Gastroesophageal sphincter (tissue), 4 donors: ENCODE measurements around the gene MEGF8. TPM values are rescaled to one million over a fixed set of nuclear protein-coding genes. Genes with fewer than 3 reads are reported as not detected.

Experiments
- ATAC-seq: fragments of 150-250 bp; one replicate; pipeline ENCODE4 v1.9.1; 2016; ENCODE audit warnings: mild to moderate bottlenecking, moderate library complexity
- H3K27ac ChIP-seq, 4 donors: fragments of 200-600 bp; sonication (generic) in 3 of 4; 1 replicate in 3 of 4; 2 replicates in 1 of 4; pipeline ENCODE4 v1.5.1; 2016 to 2019
- H3K27me3 ChIP-seq: fragments of 200-600 bp; sonication (generic); one replicate; pipeline ENCODE4 v1.5.1; 2019
- H3K36me3 ChIP-seq, 2 donors: fragments of 200-600 bp; sonication (generic); one replicate each; pipeline ENCODE4 v1.5.1; 2019; ENCODE audit warnings: control low read depth in 1 of 2
- H3K4me1 ChIP-seq, 3 donors: fragments of 200-600 bp; sonication (generic); 1 replicate in 2 of 3; 2 replicates in 1 of 3; pipeline ENCODE4 v1.5.1; 2016 to 2019; ENCODE audit warnings: control low read depth in 2 of 3
- H3K4me3 ChIP-seq, 2 donors: fragments of 200-600 bp; sonication (generic); one replicate each; pipeline ENCODE4 v1.5.1; 2019; ENCODE audit warnings: mild to moderate bottlenecking in 1 of 2, moderate library complexity in 1 of 2
- H3K9me3 ChIP-seq, 3 donors: fragments of 200-600 bp; sonication (generic); one replicate each; pipeline ENCODE4 v1.5.1; 2017 to 2019; ENCODE audit warnings: control low read depth in 2 of 3
- EP300 ChIP-seq: sonication (generic); formaldehyde crosslinking; IDR thresholded peaks from one replicate; pipeline ENCODE4 v1.6.1; 2017; ENCODE audit warnings: antibody characterized with exemption, mild to moderate bottlenecking
- POLR2A ChIP-seq, 2 donors: fragments of 450-650 bp; IDR thresholded peaks; one replicate each; pipeline ENCODE4 v1.6.1; 2017; ENCODE audit warnings: antibody characterized with exemption in 2 of 2, mild to moderate bottlenecking in 2 of 2, moderate library complexity in 1 of 2
- POLR2AphosphoS5 ChIP-seq: sonication (generic); formaldehyde crosslinking; IDR thresholded peaks from one replicate; pipeline ENCODE4 v1.6.1; 2017; ENCODE audit warnings: antibody characterized with exemption
- WGBS, 2 donors: methylation state at CpG; one replicate each; pipeline ENCODE4 v1.1.5; 2018; ENCODE audit warnings: low coverage in 1 of 2; 5-methylcytosine and 5-hydroxymethylcytosine counted together
- total RNA-seq, 4 donors: library from RNA; depleted of rRNA; stranded (reverse); fragments of >200 nt; gene quantifications; one replicate each; pipeline ENCODE4 v1.1.0, GENCODE V29; 2016
- TF ChIP-seq, protein P1 (sequence below), 4 experiments: fragments of 200-600 bp in 2 of 4; fragments of 450-650 bp in 2 of 4; sonication (generic) in 1 of 4; IDR thresholded peaks; one replicate each; pipeline ENCODE4 v1.5.1; 2017 to 2019; ENCODE audit warnings: antibody characterized with exemption in 4 of 4, mild to moderate bottlenecking in 2 of 4, moderate library complexity in 2 of 4

Gene MEGF8
- total RNA-seq, 4 donors from 2014 or later: 13.9 to 44.4 (median 18.1) TPM

DNA sequence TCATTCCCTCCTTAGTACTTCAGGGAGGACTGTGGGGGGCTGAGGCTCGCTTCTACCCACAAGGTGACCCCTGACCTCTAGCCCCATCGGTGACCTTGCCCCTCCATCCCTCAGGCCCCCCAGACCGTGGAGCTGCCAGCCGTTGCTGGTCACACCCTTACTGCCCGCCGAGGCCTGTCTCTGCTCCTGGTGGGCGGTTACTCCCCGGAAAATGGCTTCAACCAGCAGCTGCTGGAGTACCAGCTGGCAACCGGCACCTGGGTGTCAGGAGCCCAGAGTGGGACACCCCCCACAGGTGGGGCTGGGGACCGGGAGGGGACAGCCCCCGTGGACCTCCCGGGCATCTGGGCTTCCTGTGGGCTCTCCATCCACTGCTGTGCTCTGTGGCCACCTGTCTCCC is 31.9 kb downstream of the MEGF8 start:
- H3K9me3 ChIP-seq: no peaks in the 10 kb centered on the region
- no peak for ATAC-seq
- H3K27me3 ChIP-seq: no peaks in the 10 kb centered on the region
- no peak overlapping the region for H3K4me3 ChIP-seq
- H3K36me3 ChIP-seq: peaks cover 0 to 99% of the 10 kb centered on the region in 2 donors
- TF ChIP-seq POLR2A (IDR thresholded peaks at IDR 0.05) (no peak), POLR2AphosphoS5 (no peak), EP300 (no peak)
- TF ChIP-seq, protein P1, sequence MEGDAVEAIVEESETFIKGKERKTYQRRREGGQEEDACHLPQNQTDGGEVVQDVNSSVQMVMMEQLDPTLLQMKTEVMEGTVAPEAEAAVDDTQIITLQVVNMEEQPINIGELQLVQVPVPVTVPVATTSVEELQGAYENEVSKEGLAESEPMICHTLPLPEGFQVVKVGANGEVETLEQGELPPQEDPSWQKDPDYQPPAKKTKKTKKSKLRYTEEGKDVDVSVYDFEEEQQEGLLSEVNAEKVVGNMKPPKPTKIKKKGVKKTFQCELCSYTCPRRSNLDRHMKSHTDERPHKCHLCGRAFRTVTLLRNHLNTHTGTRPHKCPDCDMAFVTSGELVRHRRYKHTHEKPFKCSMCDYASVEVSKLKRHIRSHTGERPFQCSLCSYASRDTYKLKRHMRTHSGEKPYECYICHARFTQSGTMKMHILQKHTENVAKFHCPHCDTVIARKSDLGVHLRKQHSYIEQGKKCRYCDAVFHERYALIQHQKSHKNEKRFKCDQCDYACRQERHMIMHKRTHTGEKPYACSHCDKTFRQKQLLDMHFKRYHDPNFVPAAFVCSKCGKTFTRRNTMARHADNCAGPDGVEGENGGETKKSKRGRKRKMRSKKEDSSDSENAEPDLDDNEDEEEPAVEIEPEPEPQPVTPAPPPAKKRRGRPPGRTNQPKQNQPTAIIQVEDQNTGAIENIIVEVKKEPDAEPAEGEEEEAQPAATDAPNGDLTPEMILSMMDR (IDR thresholded peaks at IDR 0.05): no peak
- H3K27ac ChIP-seq: no peak overlapping the region
- WGBS, 2 donors: no CpG with 5 or more reads among the region's 12 CpGs
- no peaks in the 10 kb centered on the region for H3K4me1 ChIP-seq

DNA sequence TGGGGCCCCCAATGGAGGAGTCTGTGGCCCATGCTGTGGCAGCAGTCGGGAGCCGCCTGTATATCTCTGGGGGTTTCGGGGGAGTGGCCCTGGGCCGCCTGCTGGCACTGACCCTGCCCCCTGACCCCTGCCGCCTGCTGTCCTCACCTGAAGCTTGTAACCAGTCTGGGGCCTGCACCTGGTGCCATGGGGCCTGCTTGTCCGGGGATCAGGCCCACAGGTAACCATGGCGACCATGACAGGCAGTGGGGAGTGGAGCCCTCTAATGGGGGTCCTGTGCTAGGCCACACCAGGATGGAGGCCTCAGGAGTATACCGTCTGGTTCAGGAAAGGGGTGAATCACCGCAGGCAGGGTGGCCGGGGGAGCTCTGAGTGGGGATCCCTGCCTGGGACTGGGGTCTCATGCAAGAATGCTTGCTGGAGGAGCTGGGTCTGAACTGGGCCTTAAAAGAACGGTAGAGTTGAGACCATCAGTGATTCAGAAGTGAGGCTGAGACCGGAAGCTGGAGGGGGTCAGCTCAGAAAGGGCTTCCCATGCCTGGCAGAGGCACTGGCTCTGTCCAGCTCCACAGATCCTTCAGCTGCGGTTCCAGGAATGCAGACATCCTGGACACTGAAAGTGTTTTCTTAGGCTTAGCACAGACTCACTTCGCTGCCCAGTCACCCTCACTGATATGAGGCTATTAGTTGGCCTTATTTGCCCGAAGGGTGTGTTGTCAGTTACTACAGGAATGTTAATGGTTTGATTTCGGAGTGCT is 35.5 kb downstream of the MEGF8 start:
- peaks cover 0 to 85% of the 10 kb centered on the region in 2 donors for H3K36me3 ChIP-seq
- H3K4me1 ChIP-seq: peaks cover 0 to 15% (median 0%) of the 10 kb centered on the region in 3 donors
- H3K27me3 ChIP-seq: no peaks in the 10 kb centered on the region
- no peak for TF ChIP-seq POLR2A (IDR thresholded peaks at IDR 0.05)
- TF ChIP-seq EP300: no peak
- no peak for TF ChIP-seq POLR2AphosphoS5
- TF ChIP-seq, protein P1 (IDR thresholded peaks at IDR 0.05): no peak
- no peak overlapping the region for H3K4me3 ChIP-seq
- no peak overlapping the region for H3K27ac ChIP-seq
- 87% methylated on average over 4 of the region's 16 CpGs; no CpG with 5 or more reads in 1 of the 2 donors for WGBS, 2 donors
- no peaks in the 10 kb centered on the region for H3K9me3 ChIP-seq
- no peak for ATAC-seq

DNA sequence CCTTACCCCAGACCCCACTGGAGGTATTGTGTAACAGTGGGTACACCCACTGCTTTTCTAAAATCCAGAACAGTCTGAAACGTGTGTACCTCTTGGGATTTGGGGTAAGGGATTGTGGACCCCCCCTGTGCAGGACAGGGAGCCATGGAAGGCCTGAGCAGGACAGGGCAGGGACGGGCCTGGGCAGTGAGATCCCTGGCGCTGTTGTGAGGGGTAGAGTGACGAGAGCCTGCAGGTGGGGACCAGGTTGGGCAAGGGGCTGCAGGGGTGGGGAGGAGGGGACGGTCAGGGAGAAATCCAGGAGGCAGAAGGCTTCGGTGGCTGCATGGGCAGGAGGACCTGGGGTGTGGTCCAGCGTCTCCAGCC is 36.1 kb downstream of the MEGF8 start:
- H3K27me3 ChIP-seq: no peaks in the 10 kb centered on the region
- H3K27ac ChIP-seq: no peak overlapping the region
- no peak overlapping the region for H3K4me3 ChIP-seq
- no peak for ATAC-seq
- peaks cover 0 to 21% (median 4%) of the 10 kb centered on the region in 3 donors for H3K4me1 ChIP-seq
- H3K36me3 ChIP-seq: peaks cover 0 to 82% of the 10 kb centered on the region in 2 donors
- TF ChIP-seq, protein P1 (IDR thresholded peaks at IDR 0.05): no peak
- TF ChIP-seq POLR2AphosphoS5 (no peak), EP300 (no peak), POLR2A (IDR thresholded peaks at IDR 0.05) (no peak)
- WGBS, 2 donors: 78 to 100% methylated on average over 2 of the region's 7 CpGs
- no peaks in the 10 kb centered on the region for H3K9me3 ChIP-seq

DNA sequence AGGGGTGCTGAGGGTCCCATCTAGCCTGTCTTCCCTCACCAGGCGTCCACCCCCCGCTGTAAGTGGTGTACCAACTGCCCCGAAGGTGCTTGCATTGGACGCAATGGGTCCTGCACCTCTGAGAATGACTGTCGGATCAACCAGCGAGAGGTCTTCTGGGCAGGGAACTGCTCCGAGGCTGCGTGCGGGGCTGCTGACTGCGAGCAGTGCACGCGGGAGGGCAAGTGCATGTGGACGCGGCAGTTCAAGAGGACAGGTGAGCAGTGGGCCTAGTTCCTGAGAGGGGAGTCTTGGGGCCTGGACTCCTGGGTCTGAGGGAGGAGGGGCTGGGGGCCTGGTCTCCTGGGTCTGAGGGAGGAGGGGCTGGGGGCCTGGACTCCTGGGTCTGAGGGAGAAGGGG is 36.9 kb downstream of the MEGF8 start:
- Histone ChIP-seq H3K36me3 (peaks cover 0 to 75% of the 10 kb centered on the region in 2 donors), H3K4me1 (peaks cover 0 to 27% (median 6%) of the 10 kb centered on the region in 3 donors), H3K4me3 (no peak overlapping the region), H3K9me3 (no peaks in the 10 kb centered on the region), H3K27ac (no peak overlapping the region), H3K27me3 (no peaks in the 10 kb centered on the region)
- no peak for TF ChIP-seq EP300
- no peak for TF ChIP-seq POLR2A (IDR thresholded peaks at IDR 0.05)
- TF ChIP-seq, protein P1 (IDR thresholded peaks at IDR 0.05): no peak
- TF ChIP-seq POLR2AphosphoS5: no peak
- WGBS, 2 donors: 90 to 100% methylated on average over 2 to 3 of the region's 14 CpGs
- no peak for ATAC-seq

DNA sequence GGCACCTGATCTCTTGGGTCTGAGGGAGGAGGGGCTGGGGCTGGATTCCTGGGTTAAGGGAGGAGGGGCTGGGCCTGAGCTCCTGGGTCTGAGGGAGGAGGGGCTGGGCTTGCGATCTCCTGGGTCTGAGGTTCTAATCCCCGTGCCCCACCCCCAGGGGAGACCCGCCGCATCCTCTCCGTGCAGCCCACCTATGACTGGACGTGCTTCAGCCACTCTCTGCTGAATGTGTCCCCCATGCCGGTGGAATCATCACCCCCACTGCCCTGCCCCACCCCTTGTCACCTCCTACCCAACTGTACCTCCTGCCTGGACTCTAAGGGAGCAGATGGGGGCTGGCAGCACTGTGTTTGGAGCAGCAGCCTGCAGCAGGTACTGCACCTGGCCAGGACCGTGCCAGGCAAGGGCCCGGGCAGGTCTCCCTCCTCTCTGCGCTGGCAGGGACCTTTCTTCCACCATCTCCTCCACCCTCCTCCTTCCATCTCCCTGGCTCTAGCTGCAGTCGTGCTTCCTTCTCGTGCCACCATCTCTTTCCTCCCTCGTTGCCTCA is 37.5 kb downstream of the MEGF8 start:
- H3K27ac ChIP-seq: no peak overlapping the region

More for the DNA sequence above, 37.5 kb downstream of the MEGF8 start:
- no peak for ATAC-seq
- peaks cover 0 to 69% of the 10 kb centered on the region in 2 donors for H3K36me3 ChIP-seq
- no peaks in the 10 kb centered on the region for H3K27me3 ChIP-seq
- no peaks in the 10 kb centered on the region for H3K9me3 ChIP-seq
- peaks cover 0 to 27% (median 6%) of the 10 kb centered on the region in 3 donors for H3K4me1 ChIP-seq
- TF ChIP-seq POLR2A (IDR thresholded peaks at IDR 0.05): no peak
- TF ChIP-seq, protein P1 (IDR thresholded peaks at IDR 0.05): no peak
- TF ChIP-seq EP300: no peak
- TF ChIP-seq POLR2AphosphoS5: no peak
- no peak overlapping the region for H3K4me3 ChIP-seq
- 89 to 91% methylated on average over 4 to 7 of the region's 13 CpGs for WGBS, 2 donors
